Gastroesophageal sphincter (tissue), 4 donors: ENCODE results near the gene ARMC9. TPM values are rescaled to one million over a fixed set of nuclear protein-coding genes. Genes with fewer than 3 reads are reported as not detected.
"Not testable (repeated sequence)": the region's sequence is repeated elsewhere in the genome, so short reads cannot be mapped to it uniquely, and the experiment has no call there.

Experiments used
- ATAC-seq: fragments of 150-250 bp; one replicate; pipeline ENCODE4 v1.9.1; 2016; ENCODE audit warnings: mild to moderate bottlenecking, moderate library complexity
- H3K27ac ChIP-seq, 4 donors: fragments of 200-600 bp; sonication (generic) in 3 of 4; 1 replicate in 3 of 4; 2 replicates in 1 of 4; pipeline ENCODE4 v1.5.1; 2016 to 2019
- H3K27me3 ChIP-seq: fragments of 200-600 bp; sonication (generic); one replicate; pipeline ENCODE4 v1.5.1; 2019
- H3K36me3 ChIP-seq, 2 donors: fragments of 200-600 bp; sonication (generic); one replicate each; pipeline ENCODE4 v1.5.1; 2019; ENCODE audit warnings: control low read depth in 1 of 2
- H3K4me1 ChIP-seq, 3 donors: fragments of 200-600 bp; sonication (generic); 1 replicate in 2 of 3; 2 replicates in 1 of 3; pipeline ENCODE4 v1.5.1; 2016 to 2019; ENCODE audit warnings: control low read depth in 2 of 3
- H3K4me3 ChIP-seq, 2 donors: fragments of 200-600 bp; sonication (generic); one replicate each; pipeline ENCODE4 v1.5.1; 2019; ENCODE audit warnings: mild to moderate bottlenecking in 1 of 2, moderate library complexity in 1 of 2
- H3K9me3 ChIP-seq, 3 donors: fragments of 200-600 bp; sonication (generic); one replicate each; pipeline ENCODE4 v1.5.1; 2017 to 2019; ENCODE audit warnings: control low read depth in 2 of 3
- EP300 ChIP-seq: sonication (generic); formaldehyde crosslinking; IDR thresholded peaks from one replicate; pipeline ENCODE4 v1.6.1; 2017; ENCODE audit warnings: antibody characterized with exemption, mild to moderate bottlenecking
- POLR2A ChIP-seq, 2 donors: fragments of 450-650 bp; IDR thresholded peaks; one replicate each; pipeline ENCODE4 v1.6.1; 2017; ENCODE audit warnings: antibody characterized with exemption in 2 of 2, mild to moderate bottlenecking in 2 of 2, moderate library complexity in 1 of 2
- POLR2AphosphoS5 ChIP-seq: sonication (generic); formaldehyde crosslinking; IDR thresholded peaks from one replicate; pipeline ENCODE4 v1.6.1; 2017; ENCODE audit warnings: antibody characterized with exemption
- WGBS, 2 donors: methylation state at CpG; one replicate each; pipeline ENCODE4 v1.1.5; 2018; ENCODE audit warnings: low coverage in 1 of 2; 5-methylcytosine and 5-hydroxymethylcytosine counted together
- total RNA-seq, 4 donors: library from RNA; depleted of rRNA; stranded (reverse); fragments of >200 nt; gene quantifications; one replicate each; pipeline ENCODE4 v1.1.0, GENCODE V29; 2016
- TF ChIP-seq, protein P1 (sequence below), 4 experiments: fragments of 200-600 bp in 2 of 4; fragments of 450-650 bp in 2 of 4; sonication (generic) in 1 of 4; IDR thresholded peaks; one replicate each; pipeline ENCODE4 v1.5.1; 2017 to 2019; ENCODE audit warnings: antibody characterized with exemption in 4 of 4, mild to moderate bottlenecking in 2 of 4, moderate library complexity in 2 of 4

Gene ARMC9
- total RNA-seq, 4 donors from 2014 or later: 69.6 to 298 (median 152) TPM

GRCh38 chr2:231348173-231348572 lies 149.7 kb downstream of the ARMC9 start:
- peaks cover 0 to 13% (median 0%) of the 10 kb centered on the region in 3 donors for H3K4me1 ChIP-seq
- no peak for ATAC-seq

GRCh38 chr2:231348704-231349373 lies 150.4 kb downstream of the ARMC9 start:
- 34 to 40% methylated on average over 2 to 5 of the region's 5 CpGs for WGBS, 2 donors
- H3K4me3 ChIP-seq: no peak overlapping the region
- peaks cover 0 to 13% (median 0%) of the 10 kb centered on the region in 3 donors for H3K4me1 ChIP-seq
- TF ChIP-seq, protein P1, sequence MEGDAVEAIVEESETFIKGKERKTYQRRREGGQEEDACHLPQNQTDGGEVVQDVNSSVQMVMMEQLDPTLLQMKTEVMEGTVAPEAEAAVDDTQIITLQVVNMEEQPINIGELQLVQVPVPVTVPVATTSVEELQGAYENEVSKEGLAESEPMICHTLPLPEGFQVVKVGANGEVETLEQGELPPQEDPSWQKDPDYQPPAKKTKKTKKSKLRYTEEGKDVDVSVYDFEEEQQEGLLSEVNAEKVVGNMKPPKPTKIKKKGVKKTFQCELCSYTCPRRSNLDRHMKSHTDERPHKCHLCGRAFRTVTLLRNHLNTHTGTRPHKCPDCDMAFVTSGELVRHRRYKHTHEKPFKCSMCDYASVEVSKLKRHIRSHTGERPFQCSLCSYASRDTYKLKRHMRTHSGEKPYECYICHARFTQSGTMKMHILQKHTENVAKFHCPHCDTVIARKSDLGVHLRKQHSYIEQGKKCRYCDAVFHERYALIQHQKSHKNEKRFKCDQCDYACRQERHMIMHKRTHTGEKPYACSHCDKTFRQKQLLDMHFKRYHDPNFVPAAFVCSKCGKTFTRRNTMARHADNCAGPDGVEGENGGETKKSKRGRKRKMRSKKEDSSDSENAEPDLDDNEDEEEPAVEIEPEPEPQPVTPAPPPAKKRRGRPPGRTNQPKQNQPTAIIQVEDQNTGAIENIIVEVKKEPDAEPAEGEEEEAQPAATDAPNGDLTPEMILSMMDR (IDR thresholded peaks at IDR 0.05): no peak
- no peak for TF ChIP-seq EP300
- no peak for TF ChIP-seq POLR2AphosphoS5
- no peak for TF ChIP-seq POLR2A (IDR thresholded peaks at IDR 0.05)
- H3K36me3 ChIP-seq: peaks cover 0 to 46% of the 10 kb centered on the region in 2 donors
- H3K27ac ChIP-seq: no peak overlapping the region
- H3K9me3 ChIP-seq: no peaks in the 10 kb centered on the region
- ATAC-seq: no peak
- no peaks in the 10 kb centered on the region for H3K27me3 ChIP-seq

More at GRCh38 chr2:231348173-231348572, 149.7 kb downstream of the ARMC9 start:
- Histone ChIP-seq H3K4me3 (no peak overlapping the region), H3K36me3 (peaks cover 0 to 52% of the 10 kb centered on the region in 2 donors), H3K9me3 (no peaks in the 10 kb centered on the region), H3K27ac (no peak overlapping the region), H3K27me3 (no peaks in the 10 kb centered on the region)
- 70 to 83% methylated on average over 2 of the region's 2 CpGs for WGBS, 2 donors
- no peak for TF ChIP-seq POLR2AphosphoS5
- TF ChIP-seq POLR2A (IDR thresholded peaks at IDR 0.05): no peak
- TF ChIP-seq, protein P1 (IDR thresholded peaks at IDR 0.05): no peak
- TF ChIP-seq EP300: no peak

- not testable (repeated sequence) for H3K9me3 ChIP-seq, H3K27ac ChIP-seq, H3K27me3 ChIP-seq, H3K4me3 ChIP-seq, ATAC-seq
- WGBS, 2 donors: 59 to 71% methylated on average over 7 of the region's 10 CpGs
- peaks cover 0 to 13% (median 0%) of the 10 kb centered on the region in 3 donors for H3K4me1 ChIP-seq
- peaks cover 0 to 45% of the 10 kb centered on the region in 2 donors for H3K36me3 ChIP-seq
Observed at GRCh38 chr2:231349374-231349735, 150.9 kb downstream of the ARMC9 start.

GRCh38 chr2:231351648-231352047 lies 153.2 kb downstream of the ARMC9 start:
- Histone ChIP-seq H3K27ac (no peak overlapping the region), H3K27me3 (no peaks in the 10 kb centered on the region), H3K36me3 (peaks cover 0 to 34% of the 10 kb centered on the region in 2 donors), H3K9me3 (no peaks in the 10 kb centered on the region), H3K4me1 (peaks cover 0 to 13% (median 0%) of the 10 kb centered on the region in 3 donors), H3K4me3 (no peak overlapping the region)
- TF ChIP-seq POLR2AphosphoS5 (no peak), POLR2A (IDR thresholded peaks at IDR 0.05) (no peak), EP300 (no peak)
- TF ChIP-seq, protein P1 (IDR thresholded peaks at IDR 0.05): no peak
- 82 to 93% methylated on average over 5 of the region's 5 CpGs for WGBS, 2 donors
- no peak for ATAC-seq

- H3K36me3 ChIP-seq: peaks cover 0 to 35% of the 10 kb centered on the region in 2 donors
- no peaks in the 10 kb centered on the region for H3K9me3 ChIP-seq
- TF ChIP-seq, protein P1 (IDR thresholded peaks at IDR 0.05): no peak
- TF ChIP-seq POLR2A (IDR thresholded peaks at IDR 0.05) (no peak), POLR2AphosphoS5 (no peak), EP300 (no peak)
- H3K27ac ChIP-seq: no peak overlapping the region
- H3K4me1 ChIP-seq: peaks cover 0 to 8% (median 0%) of the 10 kb centered on the region in 3 donors
- H3K27me3 ChIP-seq: no peaks in the 10 kb centered on the region
- no peak for ATAC-seq
- no peak overlapping the region for H3K4me3 ChIP-seq
- WGBS, 2 donors: 95% methylated on average over 4 of the region's 6 CpGs; no CpG with 5 or more reads in 1 of the 2 donors
Observed at GRCh38 chr2:231353469-231353868, 155.0 kb downstream of the ARMC9 start.
